Caco-2 (cell line): ENCODE results near the gene RNGTT. TPM values are rescaled to one million over a fixed set of nuclear protein-coding genes. Genes with fewer than 3 reads are reported as not detected.

Experiments
- BruUV-seq: library from RNA; stranded (reverse); fragments of 400-500 nt; replicated peaks from 2 replicates; lab custom pipeline; 2021; lab: Mats Ljungman, UMichigan
- CTCF ChIA-PET: fragments of 300-600 bp; sonication (Branson Sonifier 250); formaldehyde crosslinking; loops from one replicate; lab custom pipeline; 2022; ENCODE audit warnings: antibody characterized with exemption; lab: Charles Lee
- POLR2A ChIA-PET: fragments of 300-600 bp; sonication (Branson Sonifier 250); formaldehyde crosslinking; loops from one replicate; lab custom pipeline; 2022; ENCODE audit warnings: antibody characterized with exemption; lab: Charles Lee
- DNase-seq, 2 experiments: peaks; one replicate each; pipeline versions ENCODE4 v3.0.0 to v3.0.0-alpha.2; 2020 to 2022
- H3K27me3 ChIP-seq: replicated peaks from 2 replicates; pipeline ENCODE4 v1.6.0; 2011; ENCODE audit warnings: low read length; ENCODE audit not compliant: control insufficient read depth, insufficient read depth
- H3K36me3 ChIP-seq: 2 replicates; pipeline ENCODE4 v1.5.1; 2011; ENCODE audit warnings: low read length; ENCODE audit not compliant: control insufficient read depth, insufficient read depth
- H3K4me1 ChIP-seq: fragments of 250-450 bp; sonication (Bioruptor Pico); 2 replicates; pipeline ENCODE4 v1.5.1; 2020; ENCODE audit warnings: mild to moderate bottlenecking
- H3K4me3 ChIP-seq: 2 replicates; pipeline ENCODE4 v1.5.1; 2011; ENCODE audit warnings: low read depth, mild to moderate bottlenecking, control low read depth, low read length
- H3K9me3 ChIP-seq: fragments of 250-450 bp; sonication (Bioruptor Pico); 2 replicates; pipeline ENCODE4 v1.5.1; 2020; ENCODE audit warnings: mild to moderate bottlenecking, moderate library complexity
- H3K27ac Mint-ChIP-seq: one replicate; pipeline ENCODE4 v1.8.0; 2022; ENCODE audit warnings: mixed read lengths; ENCODE audit not compliant: unreplicated experiment
- H3K27me3 Mint-ChIP-seq: one replicate; pipeline ENCODE4 v1.8.0; 2022; ENCODE audit warnings: mixed read lengths; ENCODE audit not compliant: insufficient read depth, unreplicated experiment
- H3K36me3 Mint-ChIP-seq: one replicate; pipeline ENCODE4 v1.8.0; 2022; ENCODE audit warnings: mild to moderate bottlenecking, mixed read lengths; ENCODE audit not compliant: insufficient read depth, unreplicated experiment
- H3K4me1 Mint-ChIP-seq: one replicate; pipeline ENCODE4 v1.8.0; 2022; ENCODE audit warnings: low read depth, mixed read lengths; ENCODE audit not compliant: unreplicated experiment
- H3K4me3 Mint-ChIP-seq: one replicate; pipeline ENCODE4 v1.8.0; 2022; ENCODE audit warnings: mild to moderate bottlenecking, moderate library complexity, mixed read lengths; ENCODE audit not compliant: unreplicated experiment
- H3K9me3 Mint-ChIP-seq: one replicate; pipeline ENCODE4 v1.8.0; 2022; ENCODE audit warnings: mixed read lengths; ENCODE audit not compliant: unreplicated experiment
- intact Hi-C: fragments of 100-400 bp; cut with micrococcal nuclease; formaldehyde crosslinking; loops from one replicate; pipeline ENCODE4 v1.10.0; 2022; ENCODE audit not compliant: unreplicated experiment
- total RNA-seq: library from RNA; stranded (reverse); gene quantifications from 2 replicates; pipeline ENCODE4 v1.2.3, GENCODE V29; 2022
- TF ChIP-seq, protein P1 (sequence below), 2 experiments: fragments of 200-600 bp in 1 of 2; IDR thresholded peaks; 1 replicate in 1 of 2; 2 replicates in 1 of 2; pipeline versions ENCODE4 v1.5.1 to v1.8.0; 2011 to 2022; ENCODE audit warnings: antibody characterized with exemption in 1 of 2, control low read depth in 1 of 2, inconsistent platforms in 1 of 2, low read depth in 1 of 2, low read length in 1 of 2, mild to moderate bottlenecking in 1 of 2, moderate library complexity in 1 of 2; ENCODE audit not compliant: insufficient read depth in 1 of 2, severe bottlenecking in 1 of 2, unreplicated experiment in 1 of 2

RNGTT gene
- total RNA-seq, 1 experiment from 2014 or later = 17.7 TPM

DNA sequence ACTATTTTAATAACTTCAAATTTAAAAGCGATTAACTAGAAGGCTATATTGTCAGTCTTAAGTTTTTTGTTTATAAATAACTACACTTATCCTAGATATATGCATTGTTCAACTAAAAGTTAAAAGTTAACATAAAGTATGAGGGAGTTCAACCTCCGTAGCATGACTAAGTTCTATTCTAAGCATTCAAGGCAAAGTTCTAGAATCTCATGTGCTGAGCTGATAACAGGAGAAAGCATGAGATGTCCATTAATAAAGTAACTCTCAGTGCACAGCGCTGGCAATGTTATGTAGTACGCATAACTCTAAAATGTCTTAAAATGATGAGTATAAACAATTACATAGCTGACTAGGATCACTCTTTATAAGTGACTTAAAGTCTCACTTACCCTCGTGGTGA, 264.8 kb downstream of the RNGTT start:
- DNase-seq = no peak
- no peaks in the 10 kb centered on the region for H3K27me3 Mint-ChIP-seq
- TF ChIP-seq, protein P1, sequence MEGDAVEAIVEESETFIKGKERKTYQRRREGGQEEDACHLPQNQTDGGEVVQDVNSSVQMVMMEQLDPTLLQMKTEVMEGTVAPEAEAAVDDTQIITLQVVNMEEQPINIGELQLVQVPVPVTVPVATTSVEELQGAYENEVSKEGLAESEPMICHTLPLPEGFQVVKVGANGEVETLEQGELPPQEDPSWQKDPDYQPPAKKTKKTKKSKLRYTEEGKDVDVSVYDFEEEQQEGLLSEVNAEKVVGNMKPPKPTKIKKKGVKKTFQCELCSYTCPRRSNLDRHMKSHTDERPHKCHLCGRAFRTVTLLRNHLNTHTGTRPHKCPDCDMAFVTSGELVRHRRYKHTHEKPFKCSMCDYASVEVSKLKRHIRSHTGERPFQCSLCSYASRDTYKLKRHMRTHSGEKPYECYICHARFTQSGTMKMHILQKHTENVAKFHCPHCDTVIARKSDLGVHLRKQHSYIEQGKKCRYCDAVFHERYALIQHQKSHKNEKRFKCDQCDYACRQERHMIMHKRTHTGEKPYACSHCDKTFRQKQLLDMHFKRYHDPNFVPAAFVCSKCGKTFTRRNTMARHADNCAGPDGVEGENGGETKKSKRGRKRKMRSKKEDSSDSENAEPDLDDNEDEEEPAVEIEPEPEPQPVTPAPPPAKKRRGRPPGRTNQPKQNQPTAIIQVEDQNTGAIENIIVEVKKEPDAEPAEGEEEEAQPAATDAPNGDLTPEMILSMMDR (IDR thresholded peaks at IDR 0.05; ENCODE audit: insufficient read depth in 1 of 2, low read depth in 1 of 2, low read length in 1 of 2, severe bottlenecking in 1 of 2, unreplicated experiment in 1 of 2) = no peak
- no peak overlapping the region for H3K27ac Mint-ChIP-seq
- no peaks in the 10 kb centered on the region for H3K36me3 ChIP-seq
- no peaks in the 10 kb centered on the region for H3K4me1 Mint-ChIP-seq
- H3K4me1 ChIP-seq = no peaks in the 10 kb centered on the region
- CTCF ChIA-PET = no interaction called here
- intact Hi-C loops = no loop called here
- no peaks in the 10 kb centered on the region for H3K9me3 ChIP-seq
- H3K27me3 ChIP-seq = no peaks in the 10 kb centered on the region
- BruUV-seq = no TSS peak
- H3K9me3 Mint-ChIP-seq = peaks cover 5% of the 10 kb centered on the region
- H3K36me3 Mint-ChIP-seq = no peaks in the 10 kb centered on the region
- POLR2A ChIA-PET = no interaction called here
- no peak overlapping the region for H3K4me3 Mint-ChIP-seq
- no peak overlapping the region for H3K4me3 ChIP-seq

DNA sequence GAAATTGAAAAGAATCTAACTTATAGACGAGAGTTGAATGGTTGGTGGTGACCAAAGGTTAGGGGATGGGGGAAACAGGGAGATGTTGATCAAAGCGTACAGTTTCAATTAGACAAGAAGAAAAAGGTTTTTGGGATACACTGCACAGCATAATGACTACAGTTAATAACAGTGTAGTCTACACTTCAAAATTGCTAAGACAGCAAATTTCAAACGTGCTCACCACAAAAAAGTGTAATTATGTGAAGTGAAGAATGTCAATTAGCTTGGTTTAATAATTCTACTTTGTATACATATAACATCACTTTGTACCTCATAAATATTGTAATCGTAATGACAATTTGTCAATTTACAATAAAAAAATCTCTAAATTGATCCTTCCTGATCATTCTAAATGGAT, 267.5 kb downstream of the RNGTT start:
- no peaks in the 10 kb centered on the region for H3K4me1 ChIP-seq
- H3K9me3 ChIP-seq = no peaks in the 10 kb centered on the region
- H3K4me3 ChIP-seq = no peak overlapping the region
- TF ChIP-seq, protein P1 (IDR thresholded peaks at IDR 0.05; ENCODE audit: insufficient read depth in 1 of 2, low read depth in 1 of 2, low read length in 1 of 2, severe bottlenecking in 1 of 2, unreplicated experiment in 1 of 2) = no peak
- Mint-ChIP-seq H3K9me3 (no peaks in the 10 kb centered on the region), H3K27ac (no peak overlapping the region), H3K36me3 (no peaks in the 10 kb centered on the region), H3K4me1 (no peaks in the 10 kb centered on the region), H3K4me3 (no peak overlapping the region), H3K27me3 (no peaks in the 10 kb centered on the region)
- no peak for DNase-seq
- intact Hi-C loops = no loop called here
- H3K36me3 ChIP-seq = no peaks in the 10 kb centered on the region
- ChIA-PET POLR2A (no interaction called here), CTCF (no interaction called here)
- no peaks in the 10 kb centered on the region for H3K27me3 ChIP-seq
- no TSS peak for BruUV-seq

DNA sequence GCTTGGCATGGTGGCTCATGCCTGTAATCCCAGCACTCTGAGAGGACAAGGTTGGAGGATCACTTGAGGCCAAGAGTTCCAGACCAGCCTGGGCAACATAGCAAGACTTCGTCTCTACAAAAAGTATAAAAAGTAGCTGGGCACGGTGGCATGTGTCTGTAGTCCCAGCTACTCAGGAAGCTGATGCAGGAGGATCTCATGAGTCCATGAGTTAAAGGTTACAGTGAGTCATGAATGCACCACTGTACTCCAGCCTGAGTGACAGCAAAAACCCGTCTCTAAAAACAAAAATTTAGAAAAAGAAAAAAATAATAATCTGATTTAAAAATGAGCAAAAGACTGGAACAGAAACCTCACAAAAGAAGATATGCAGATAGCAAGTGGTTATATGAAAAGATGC, 279.7 kb downstream of the RNGTT start:
- no peaks in the 10 kb centered on the region for H3K36me3 ChIP-seq
- no peak overlapping the region for H3K27ac Mint-ChIP-seq

More for the DNA sequence above, 279.7 kb downstream of the RNGTT start:
- Mint-ChIP-seq H3K4me3 (no peak overlapping the region), H3K27me3 (no peaks in the 10 kb centered on the region), H3K36me3 (no peaks in the 10 kb centered on the region), H3K4me1 (no peaks in the 10 kb centered on the region), H3K9me3 (peaks cover 10% of the 10 kb centered on the region)
- H3K9me3 ChIP-seq = no peaks in the 10 kb centered on the region
- TF ChIP-seq, protein P1 (IDR thresholded peaks at IDR 0.05; ENCODE audit: insufficient read depth in 1 of 2, low read depth in 1 of 2, low read length in 1 of 2, severe bottlenecking in 1 of 2, unreplicated experiment in 1 of 2) = no peak
- DNase-seq = no peak
- POLR2A ChIA-PET = no interaction called here
- H3K27me3 ChIP-seq = no peaks in the 10 kb centered on the region
- no peaks in the 10 kb centered on the region for H3K4me1 ChIP-seq
- H3K4me3 ChIP-seq = no peak overlapping the region
- intact Hi-C loops = no loop called here
- CTCF ChIA-PET = no interaction called here
- BruUV-seq = no TSS peak
